Measurements from ENCODE around the gene TMEM52. TPM values are rescaled to one million over a fixed set of nuclear protein-coding genes. Genes with fewer than 3 reads are reported as not detected.

TMEM52 gene
- total and polyA plus RNA-seq, 2 of the 13 experiments (the other 11 are each of a cell fraction or from before 2014, with no cell fraction given) = 13.2 to 18.7 TPM

DNA sequence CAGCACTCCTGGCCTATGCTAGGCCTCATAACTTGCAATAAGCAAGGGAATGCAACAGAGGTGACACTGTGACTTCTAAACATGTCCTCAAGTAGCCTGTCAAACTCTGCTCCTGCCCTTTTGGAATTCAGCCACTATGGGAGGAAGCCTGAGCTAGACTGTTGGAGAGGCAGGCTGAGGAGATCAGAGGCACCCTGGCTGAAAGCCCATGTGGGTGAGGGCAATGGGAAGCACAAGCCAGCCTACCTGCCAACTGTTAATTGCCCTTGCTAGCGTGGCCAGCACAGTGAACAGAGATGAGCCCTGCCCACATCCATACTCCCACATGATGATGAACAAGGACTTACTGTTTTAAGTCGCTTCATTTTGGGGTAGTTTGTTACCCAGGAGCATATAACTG lies 45.9 kb downstream of the TMEM52 start:
- H3K9ac ChIP-seq (ENCODE audit: insufficient read depth, low read depth, low read length) = no peak overlapping the region
- peaks cover 18 to 37% of the 10 kb centered on the region in 2 experiments for H3K36me3 ChIP-seq (replicated peaks in 1 of 2; ENCODE audit: control insufficient read depth in 1 of 2, insufficient read depth in 2 of 2, low read length in 2 of 2)
- POLR2A ChIA-PET = no interaction called here
- H3K27me3 ChIP-seq (ENCODE audit: control insufficient read depth in 1 of 2, insufficient read depth in 2 of 2, low read length in 2 of 2) = no peaks in the 10 kb centered on the region
- intact Hi-C loops (cut with micrococcal nuclease; ENCODE audit: unreplicated experiment) = no loop called here
- H4K20me1 ChIP-seq (ENCODE audit: insufficient read depth, low read length) = peaks cover 86% of the 10 kb centered on the region
- H3K79me2 ChIP-seq (ENCODE audit: insufficient read depth, low read length) = peaks cover 92% of the 10 kb centered on the region
- in situ Hi-C loops (cut with HindIII; ENCODE audit: extremely low pct_ligation_motif_present, low pct_unique_long_range_greater_than_20kb) = no loop called here
- H3K9me3 ChIP-seq (ENCODE audit: low read length) = no peaks in the 10 kb centered on the region
- 100% methylated on average over 2 of the region's 2 CpGs for WGBS (ENCODE audit: low lambda C conversion rate)
- TF ChIP-seq SAP130 (CRISPR knock-in tag; IDR thresholded peaks at IDR 0.05; ENCODE audit: low read depth) (no peak), POLR2A (IDR thresholded peaks at IDR 0.05; ENCODE audit: insufficient read depth in 1 of 2, low read depth in 2 of 2, low read length in 2 of 2) (0 out of 4 replicates have a peak, but pooled peaks of 1 of the 2 experiments have one; percentile 9), HOXA9 (CRISPR knock-in tag; IDR thresholded peaks at IDR 0.05; ENCODE audit: borderline replicate concordance) (no peak), JUND (CRISPR knock-in tag; IDR thresholded peaks at IDR 0.05) (no peak), DR1 (CRISPR knock-in tag; IDR thresholded peaks at IDR 0.05) (no peak), SALL1 (CRISPR knock-in tag; IDR thresholded peaks at IDR 0.05) (peak; percentile 19; the same call in 1 of the 2 replicates)
- TF ChIP-seq, protein P1, sequence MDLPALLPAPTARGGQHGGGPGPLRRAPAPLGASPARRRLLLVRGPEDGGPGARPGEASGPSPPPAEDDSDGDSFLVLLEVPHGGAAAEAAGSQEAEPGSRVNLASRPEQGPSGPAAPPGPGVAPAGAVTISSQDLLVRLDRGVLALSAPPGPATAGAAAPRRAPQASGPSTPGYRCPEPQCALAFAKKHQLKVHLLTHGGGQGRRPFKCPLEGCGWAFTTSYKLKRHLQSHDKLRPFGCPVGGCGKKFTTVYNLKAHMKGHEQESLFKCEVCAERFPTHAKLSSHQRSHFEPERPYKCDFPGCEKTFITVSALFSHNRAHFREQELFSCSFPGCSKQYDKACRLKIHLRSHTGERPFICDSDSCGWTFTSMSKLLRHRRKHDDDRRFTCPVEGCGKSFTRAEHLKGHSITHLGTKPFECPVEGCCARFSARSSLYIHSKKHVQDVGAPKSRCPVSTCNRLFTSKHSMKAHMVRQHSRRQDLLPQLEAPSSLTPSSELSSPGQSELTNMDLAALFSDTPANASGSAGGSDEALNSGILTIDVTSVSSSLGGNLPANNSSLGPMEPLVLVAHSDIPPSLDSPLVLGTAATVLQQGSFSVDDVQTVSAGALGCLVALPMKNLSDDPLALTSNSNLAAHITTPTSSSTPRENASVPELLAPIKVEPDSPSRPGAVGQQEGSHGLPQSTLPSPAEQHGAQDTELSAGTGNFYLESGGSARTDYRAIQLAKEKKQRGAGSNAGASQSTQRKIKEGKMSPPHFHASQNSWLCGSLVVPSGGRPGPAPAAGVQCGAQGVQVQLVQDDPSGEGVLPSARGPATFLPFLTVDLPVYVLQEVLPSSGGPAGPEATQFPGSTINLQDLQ (CRISPR knock-in tag; IDR thresholded peaks at IDR 0.05) = no peak
- TF ChIP-seq, protein P2, sequence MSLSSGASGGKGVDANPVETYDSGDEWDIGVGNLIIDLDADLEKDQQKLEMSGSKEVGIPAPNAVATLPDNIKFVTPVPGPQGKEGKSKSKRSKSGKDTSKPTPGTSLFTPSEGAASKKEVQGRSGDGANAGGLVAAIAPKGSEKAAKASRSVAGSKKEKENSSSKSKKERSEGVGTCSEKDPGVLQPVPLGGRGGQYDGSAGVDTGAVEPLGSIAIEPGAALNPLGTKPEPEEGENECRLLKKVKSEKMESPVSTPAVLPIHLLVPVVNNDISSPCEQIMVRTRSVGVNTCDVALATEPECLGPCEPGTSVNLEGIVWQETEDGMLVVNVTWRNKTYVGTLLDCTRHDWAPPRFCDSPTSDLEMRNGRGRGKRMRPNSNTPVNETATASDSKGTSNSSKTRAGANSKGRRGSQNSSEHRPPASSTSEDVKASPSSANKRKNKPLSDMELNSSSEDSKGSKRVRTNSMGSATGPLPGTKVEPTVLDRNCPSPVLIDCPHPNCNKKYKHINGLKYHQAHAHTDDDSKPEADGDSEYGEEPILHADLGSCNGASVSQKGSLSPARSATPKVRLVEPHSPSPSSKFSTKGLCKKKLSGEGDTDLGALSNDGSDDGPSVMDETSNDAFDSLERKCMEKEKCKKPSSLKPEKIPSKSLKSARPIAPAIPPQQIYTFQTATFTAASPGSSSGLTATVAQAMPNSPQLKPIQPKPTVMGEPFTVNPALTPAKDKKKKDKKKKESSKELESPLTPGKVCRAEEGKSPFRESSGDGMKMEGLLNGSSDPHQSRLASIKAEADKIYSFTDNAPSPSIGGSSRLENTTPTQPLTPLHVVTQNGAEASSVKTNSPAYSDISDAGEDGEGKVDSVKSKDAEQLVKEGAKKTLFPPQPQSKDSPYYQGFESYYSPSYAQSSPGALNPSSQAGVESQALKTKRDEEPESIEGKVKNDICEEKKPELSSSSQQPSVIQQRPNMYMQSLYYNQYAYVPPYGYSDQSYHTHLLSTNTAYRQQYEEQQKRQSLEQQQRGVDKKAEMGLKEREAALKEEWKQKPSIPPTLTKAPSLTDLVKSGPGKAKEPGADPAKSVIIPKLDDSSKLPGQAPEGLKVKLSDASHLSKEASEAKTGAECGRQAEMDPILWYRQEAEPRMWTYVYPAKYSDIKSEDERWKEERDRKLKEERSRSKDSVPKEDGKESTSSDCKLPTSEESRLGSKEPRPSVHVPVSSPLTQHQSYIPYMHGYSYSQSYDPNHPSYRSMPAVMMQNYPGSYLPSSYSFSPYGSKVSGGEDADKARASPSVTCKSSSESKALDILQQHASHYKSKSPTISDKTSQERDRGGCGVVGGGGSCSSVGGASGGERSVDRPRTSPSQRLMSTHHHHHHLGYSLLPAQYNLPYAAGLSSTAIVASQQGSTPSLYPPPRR (CRISPR knock-in tag; IDR thresholded peaks at IDR 0.05; ENCODE audit: borderline replicate concordance) = no peak
- no TSS peak for BruUV-seq (replicated peaks)
- no peak overlapping the region for H3K27ac ChIP-seq (ENCODE audit: extremely low read length, insufficient read depth, low read length)
- no peak overlapping the region for H2AFZ ChIP-seq (ENCODE audit: low read length)
- peaks cover 33% of the 10 kb centered on the region for H3K4me1 ChIP-seq (ENCODE audit: insufficient read depth, low read length)
- CTCF ChIA-PET (ENCODE audit: low intra/inter-chr PET ratio, low total read pairs) = no interaction called here
- DNase-seq (ENCODE audit: low spot score) (no peak), ATAC-seq (no peak), FAIRE-seq (no peak)
- no peak overlapping the region for H3K4me2 ChIP-seq (ENCODE audit: low read depth, low read length)
- H3K4me3 ChIP-seq (replicated peaks in 1 of 3; ENCODE audit: insufficient read depth in 1 of 3, low read depth in 2 of 3, low read length in 3 of 3) = no peak overlapping the region
